Measurements from ENCODE around the gene UPF1. TPM values are rescaled to one million over a fixed set of nuclear protein-coding genes. Genes with fewer than 3 reads are reported as not detected.
"Not testable (repeated sequence)": the region's sequence is repeated elsewhere in the genome, so short reads cannot be mapped to it uniquely, and the experiment has no call there.

The UPF1 gene
- total RNA-seq, 3 donors from 2014 or later: 59.8 to 83.6 (median 75.2) TPM

DNA sequence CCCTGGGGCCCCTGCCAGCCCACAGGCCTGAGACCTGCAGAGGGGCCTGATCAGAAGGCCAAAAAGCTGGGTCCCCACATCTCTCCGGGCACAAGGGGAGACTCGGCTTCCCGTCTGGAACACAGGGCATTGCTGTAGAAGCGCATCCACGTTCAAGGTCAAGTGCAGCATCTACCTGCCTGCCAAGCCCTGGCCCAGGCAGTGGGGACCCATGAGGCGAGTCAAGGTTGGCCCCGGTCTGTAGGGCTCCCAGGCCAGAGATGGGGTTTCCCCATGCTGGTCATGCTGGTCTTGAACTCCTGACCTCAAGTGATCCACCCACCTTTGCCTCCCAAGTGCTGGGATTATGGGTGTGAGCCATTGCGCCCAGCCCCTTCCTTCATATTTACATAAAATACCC, 27.1 kb upstream of the UPF1 start:
- Histone ChIP-seq H3K4me1 (no peaks in the 10 kb centered on the region), H3K27me3 (no peaks in the 10 kb centered on the region), H3K4me3 (no peak overlapping the region), H3K36me3 (no peaks in the 10 kb centered on the region), H3K9me3 (no peaks in the 10 kb centered on the region), H3K27ac (no peak overlapping the region)
- intact Hi-C loops (cut with DNase I; ENCODE audit: low total_unique reads): no loop called here
- no peak for DNase-seq (ENCODE audit: low spot score in 2 of 2)
- TF ChIP-seq CTCF (IDR thresholded peaks at IDR 0.05) (no peak), POLR2A (IDR thresholded peaks at IDR 0.05) (no peak), POLR2AphosphoS5 (IDR thresholded peaks at IDR 0.05) (no peak)

- no peak for TF ChIP-seq POLR2A (IDR thresholded peaks at IDR 0.05)
- no peak for TF ChIP-seq CTCF (IDR thresholded peaks at IDR 0.05)
- no peak for TF ChIP-seq POLR2AphosphoS5 (IDR thresholded peaks at IDR 0.05)
- Histone ChIP-seq H3K9me3 (no peaks in the 10 kb centered on the region), H3K4me1 (no peaks in the 10 kb centered on the region), H3K36me3 (no peaks in the 10 kb centered on the region), H3K4me3 (no peak overlapping the region), H3K27ac (peak overlapping the region in 1 of 2 donors; percentile 20), H3K27me3 (no peaks in the 10 kb centered on the region)
- DNase-seq (ENCODE audit: low spot score in 2 of 2): no peak
- intact Hi-C loops (cut with DNase I; ENCODE audit: low total_unique reads): no loop called here
These were observed 23.9 kb upstream of the UPF1 start for GRCh38 chr19:18807861-18808331.

DNA sequence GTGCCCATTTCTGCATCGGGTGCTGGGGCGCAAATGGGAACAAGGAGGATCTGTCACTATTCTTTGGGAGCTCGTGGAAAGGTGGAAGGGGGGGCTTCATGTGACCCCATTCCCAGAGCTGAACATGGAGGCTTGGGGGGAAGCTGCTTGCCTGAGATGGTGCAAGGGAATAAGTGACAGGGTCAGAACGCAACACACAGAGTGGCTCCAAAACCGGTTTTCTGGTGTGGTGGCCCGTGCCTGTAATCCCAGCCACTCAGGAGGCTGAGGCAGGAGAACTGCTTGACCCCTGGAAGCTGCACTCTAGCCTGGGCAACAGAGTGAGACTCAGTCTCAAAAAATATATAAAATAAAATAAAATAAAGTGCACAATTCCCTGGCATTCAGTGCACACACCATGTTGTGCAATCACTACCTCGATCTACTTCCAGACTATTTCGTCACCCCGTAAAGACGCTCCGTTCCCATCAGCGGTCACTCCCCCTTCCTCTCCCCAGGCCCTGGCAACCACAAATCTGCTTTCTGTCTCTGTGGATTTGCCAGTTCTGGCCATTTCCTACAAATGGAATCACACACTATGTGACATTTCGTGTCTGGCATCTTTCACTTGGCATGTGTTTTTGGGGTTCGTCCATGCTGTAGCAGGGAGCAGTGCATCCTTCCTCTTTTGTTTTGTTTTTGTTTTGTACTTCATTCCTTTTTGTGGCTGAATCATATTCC, 22.4 kb upstream of the UPF1 start:
- no peaks in the 10 kb centered on the region for H3K27me3 ChIP-seq
- no peaks in the 10 kb centered on the region for H3K36me3 ChIP-seq
- H3K4me1 ChIP-seq: no peaks in the 10 kb centered on the region
- H3K9me3 ChIP-seq: no peaks in the 10 kb centered on the region
- intact Hi-C loops (cut with DNase I; ENCODE audit: low total_unique reads): no loop called here
- H3K4me3 ChIP-seq: peak overlapping the region in 1 of 3 donors; percentile 25
- peak overlapping the region; percentile 65 to 77 for H3K27ac ChIP-seq
- no peak for TF ChIP-seq CTCF (IDR thresholded peaks at IDR 0.05)
- peak; percentile 76 to 98 (median 88) for TF ChIP-seq POLR2AphosphoS5 (IDR thresholded peaks at IDR 0.05)
- TF ChIP-seq POLR2A (IDR thresholded peaks at IDR 0.05): no peak
- peak in 1 of 2 donors; percentile 82 for DNase-seq (ENCODE audit: low spot score in 2 of 2)

DNA sequence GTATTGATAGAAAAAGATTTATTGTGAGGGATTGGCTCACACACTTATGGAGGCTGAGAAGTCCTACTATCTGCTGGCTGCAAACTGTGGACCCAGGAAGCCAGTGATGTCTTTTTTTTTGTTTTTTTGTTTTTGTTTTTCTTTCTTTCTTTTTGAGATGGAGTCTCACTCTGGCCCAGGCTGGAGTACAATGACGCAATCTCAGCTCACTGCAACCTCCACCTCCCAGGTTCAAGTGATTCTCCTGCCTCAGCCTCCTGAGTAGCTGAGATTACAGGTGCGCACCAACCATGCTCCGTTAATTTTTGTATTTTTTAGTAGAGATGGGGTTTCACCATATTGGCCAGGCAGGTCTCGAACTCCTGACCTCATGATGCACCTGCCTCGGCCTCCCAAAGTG, 20.1 kb upstream of the UPF1 start:
- not testable (repeated sequence) for H3K4me1 ChIP-seq; H3K36me3 ChIP-seq; H3K27ac ChIP-seq; H3K27me3 ChIP-seq; DNase-seq (ENCODE audit: low spot score in 2 of 2); H3K4me3 ChIP-seq; H3K9me3 ChIP-seq
- intact Hi-C loops (cut with DNase I; ENCODE audit: low total_unique reads): loop anchor here (10.0 kb wide), 1 partner anchor 1853 kb away; the partner anchor contains the start of gene ZNF626

- Histone ChIP-seq H3K4me3 (no peak overlapping the region), H3K27ac (no peak overlapping the region), H3K27me3 (no peaks in the 10 kb centered on the region), H3K9me3 (no peaks in the 10 kb centered on the region), H3K4me1 (no peaks in the 10 kb centered on the region), H3K36me3 (no peaks in the 10 kb centered on the region)
- TF ChIP-seq POLR2A (IDR thresholded peaks at IDR 0.05): no peak
- TF ChIP-seq CTCF (IDR thresholded peaks at IDR 0.05): no peak
- no peak for TF ChIP-seq POLR2AphosphoS5 (IDR thresholded peaks at IDR 0.05)
- intact Hi-C loops (cut with DNase I; ENCODE audit: low total_unique reads): loop anchor here (10.0 kb wide), 1 partner anchor 1851 kb away; the partner anchor contains the start of gene ZNF626
- DNase-seq (ENCODE audit: low spot score in 2 of 2): no peak
These were observed 17.7 kb upstream of the UPF1 start for GRCh38 chr19:18814063-18814462.
